SK-N-SH (cell line): ENCODE measurements around the gene RHOT1.

Experiments
- CTCF ChIP-seq: fragments of 200-600 bp; sonication (generic); IDR thresholded peaks from 2 replicates; pipeline ENCODE4 v1.6.1; 2017; ENCODE audit warnings: antibody characterized with exemption, mild to moderate bottlenecking, moderate library complexity
- ELF1 ChIP-seq: IDR thresholded peaks from 2 replicates; pipeline ENCODE4 v1.4.0; 2012
- EZH2phosphoT487 ChIP-seq: fragments of 200-600 bp; sonication (generic); IDR thresholded peaks from 2 replicates; pipeline ENCODE4 v1.6.1; 2017; ENCODE audit warnings: low read depth, mixed run types, mild to moderate bottlenecking, antibody characterized with exemption, moderate library complexity, borderline replicate concordance
- GABPA ChIP-seq: IDR thresholded peaks from 2 replicates; pipeline ENCODE4 v1.4.0; 2012; ENCODE audit warnings: low read depth, mild to moderate bottlenecking
- JUND ChIP-seq: IDR thresholded peaks from 2 replicates; pipeline ENCODE4 v1.4.0; 2012
- MAX ChIP-seq: IDR thresholded peaks from 2 replicates; pipeline ENCODE4 v1.4.0; 2012; ENCODE audit warnings: low read depth
- PBX3 ChIP-seq: IDR thresholded peaks from 2 replicates; pipeline ENCODE4; 2012
- POLR2AphosphoS5 ChIP-seq: IDR thresholded peaks from 2 replicates; pipeline ENCODE4 v1.6.1; 2012; ENCODE audit warnings: low read depth, low read length
- RAD21 ChIP-seq: IDR thresholded peaks from 2 replicates; pipeline ENCODE4 v1.6.1; 2012; ENCODE audit warnings: mild to moderate bottlenecking, low read length
- RXRA ChIP-seq: IDR thresholded peaks from 2 replicates; pipeline ENCODE4 v1.4.0; 2012; ENCODE audit warnings: low read depth, mild to moderate bottlenecking, borderline replicate concordance
- SMC3 ChIP-seq: IDR thresholded peaks from 2 replicates; pipeline ENCODE4 v1.6.1; 2012; ENCODE audit warnings: low read depth, low read length, improper control_type of control experiment
- TAF1 ChIP-seq: IDR thresholded peaks from 2 replicates; pipeline ENCODE4 v1.6.1; 2012; ENCODE audit warnings: low read depth, mild to moderate bottlenecking, low read length, moderate library complexity, borderline replicate concordance
- TF ChIP-seq, protein P1 (sequence below): IDR thresholded peaks from 2 replicates; pipeline ENCODE4 v1.4.0; 2012; ENCODE audit warnings: low read depth, borderline replicate concordance

DNA sequence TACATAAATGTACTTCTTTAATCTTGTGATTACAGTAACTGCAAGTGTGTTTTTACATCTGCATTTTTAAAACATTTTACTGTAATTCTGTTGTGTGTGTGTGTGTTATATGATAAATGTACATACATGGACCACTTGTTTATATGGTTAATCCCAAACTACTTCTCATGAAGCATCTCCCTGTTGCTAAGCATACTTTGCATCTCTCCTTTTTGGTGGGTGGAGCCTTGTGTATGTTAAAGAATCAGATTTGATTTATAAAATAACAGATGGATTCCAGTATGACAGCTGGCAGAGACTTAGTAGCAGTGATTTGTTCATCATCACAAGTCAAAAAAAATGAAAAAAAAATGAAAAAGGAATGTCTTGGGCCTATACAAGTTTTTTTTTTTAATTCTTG lies 67.3 kb downstream of the RHOT1 start:
- TF ChIP-seq CTCF = no peak
- no peak for TF ChIP-seq JUND
- TF ChIP-seq ELF1 = no peak
- no peak for TF ChIP-seq PBX3
- TF ChIP-seq TAF1 = no peak
- no peak for TF ChIP-seq RXRA
- TF ChIP-seq MAX = no peak
- no peak for TF ChIP-seq POLR2AphosphoS5
- TF ChIP-seq RAD21 = no peak
- TF ChIP-seq, protein P1, sequence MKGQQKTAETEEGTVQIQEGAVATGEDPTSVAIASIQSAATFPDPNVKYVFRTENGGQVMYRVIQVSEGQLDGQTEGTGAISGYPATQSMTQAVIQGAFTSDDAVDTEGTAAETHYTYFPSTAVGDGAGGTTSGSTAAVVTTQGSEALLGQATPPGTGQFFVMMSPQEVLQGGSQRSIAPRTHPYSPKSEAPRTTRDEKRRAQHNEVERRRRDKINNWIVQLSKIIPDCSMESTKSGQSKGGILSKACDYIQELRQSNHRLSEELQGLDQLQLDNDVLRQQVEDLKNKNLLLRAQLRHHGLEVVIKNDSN = no peak
- TF ChIP-seq EZH2phosphoT487 = no peak
- no peak for TF ChIP-seq GABPA
- TF ChIP-seq SMC3 = no peak
